Adrenal gland (tissue), 12 donors: ENCODE measurements around the gene TRIM46. TPM values are rescaled to one million over a fixed set of nuclear protein-coding genes. Genes with fewer than 3 reads are reported as not detected.
"Not testable (repeated sequence)": the region's sequence is repeated elsewhere in the genome, so short reads cannot be mapped to it uniquely, and the experiment has no call there.

Experiments used
- DNase-seq, 7 donors: peaks; one replicate each; pipeline ENCODE4 v3.0.0-alpha.2; 2019 to 2020
- H3K27ac ChIP-seq, 5 donors: fragments of 200-600 bp; sonication (generic) in 4 of 5; 1 replicate in 3 of 5; 2 replicates in 2 of 5; pipeline versions ENCODE4 v1.5.1 to v1.8.0; 2016 to 2020; ENCODE audit warnings: mild to moderate bottlenecking in 1 of 5
- H3K27me3 ChIP-seq: fragments of 200-600 bp; 2 replicates; pipeline ENCODE4 v1.8.0; 2021
- H3K36me3 ChIP-seq, 2 donors: fragments of 200-600 bp; replicated peaks in 1 of 2; 1 replicate in 1 of 2; 2 replicates in 1 of 2; pipeline versions ENCODE4 v1.5.1 to v1.8.0; 2018 to 2022
- H3K4me1 ChIP-seq, 2 donors: fragments of 200-600 bp; replicated peaks in 1 of 2; 1 replicate in 1 of 2; 2 replicates in 1 of 2; pipeline versions ENCODE4 v1.5.1 to v1.8.0; 2018 to 2021
- H3K4me3 ChIP-seq, 4 donors: fragments of 200-600 bp; sonication (generic) in 3 of 4; one replicate each; pipeline ENCODE4 v1.5.1; 2016 to 2018
- H3K9me3 ChIP-seq, 3 donors: fragments of 200-600 bp; sonication (generic) in 1 of 3; replicated peaks in 1 of 3; 1 replicate in 2 of 3; 2 replicates in 1 of 3; pipeline versions ENCODE4 v1.5.1 to v1.8.0; 2016 to 2021
- CTCF ChIP-seq, 6 experiments: fragments of 450-650 bp in 4 of 6; fragments of 200-600 bp in 2 of 6; sonication (generic) in 1 of 6; IDR thresholded peaks; 1 replicate in 5 of 6; 2 replicates in 1 of 6; pipeline versions ENCODE4 v1.5.1 to v1.8.0; 2016 to 2021; ENCODE audit warnings: antibody characterized with exemption in 6 of 6, mild to moderate bottlenecking in 2 of 6, moderate library complexity in 1 of 6
- POLR2A ChIP-seq, 2 donors: fragments of 450-650 bp; IDR thresholded peaks; one replicate each; pipeline ENCODE4 v1.6.1; 2017; ENCODE audit warnings: antibody characterized with exemption in 2 of 2, mild to moderate bottlenecking in 2 of 2, moderate library complexity in 1 of 2
- WGBS, 4 donors: extraction: QIAGEN DNeasy Blood & Tissue Kit in 2 of 4; methylation state at CpG; one replicate each; pipeline versions ENCODE4 v1.1.5 to v1.1.7; 2013 to 2017; 5-methylcytosine and 5-hydroxymethylcytosine counted together
- intact Hi-C, 2 donors: fragments of 100-400 bp; cut with DNase I; formaldehyde crosslinking; loops; one replicate each; pipeline versions ENCODE4 v1.14.1 to v1.15.0; 2022 to 2023
- polyA plus RNA-seq, 3 donors: library from polyadenylated mRNA; stranded (reverse); fragments of 200-250 nt in 2 of 3; fragments of 350-450 nt in 1 of 3; fragmentation: Illumina TruSeq in 1 of 3; extraction: RNeasy Lipid Tissue Mini Kit (QIAGEN cat#74804) in 1 of 3; gene quantifications; one replicate each; pipeline ENCODE4 v1.2.3, GENCODE V29; 2013 to 2014
- total RNA-seq, 9 donors: library from RNA; depleted of rRNA in 4 of 9; stranded (reverse); fragments of >200 nt in 4 of 9; fragments of 120-200 nt in 1 of 9; fragmentation: NEBNext Ultra II Directional in 1 of 9; extraction: Animal tissue kit (Norgen Biotek cat#: 25700) in 1 of 9; gene quantifications; one replicate each; pipeline versions ENCODE4 v1.1.0 to v1.2.4, GENCODE V29; 2013 to 2023
- donor health status: healthy with polysubstance abuse.
- donor health status: Bipolar disorder and iron deficiency.
- donor health status: DM: yes; HTN: yes; CAD: no.
- donor health status: DM: no; HTN: no; CAD: no.
- donor health status: DM: no; HTN: no; CAD: no.
- donor health status: DM: yes; HTN: yes; CAD: no.

TRIM46 gene
- total and polyA plus RNA-seq, 12 donors, result 0.19 to 5.6 (median 0.59) TPM; not detected in 2

GRCh38 chr1:155226910-155227260 is 53.2 kb downstream of the TRIM46 start:
- no peaks in the 10 kb centered on the region for H3K9me3 ChIP-seq
- H3K4me3 ChIP-seq, result peak overlapping the region in 3 of 4 donors; percentile 27 to 60 (median 36)
- no peaks in the 10 kb centered on the region for H3K36me3 ChIP-seq
- no peaks in the 10 kb centered on the region for H3K27me3 ChIP-seq
- peaks cover 24 to 31% of the 10 kb centered on the region in 2 donors for H3K4me1 ChIP-seq
- intact Hi-C loops, result no loop called here
- 0 to 2% (median 1%) methylated on average over 17 to 19 of the region's 19 CpGs for WGBS, 4 donors
- H3K27ac ChIP-seq, result peak overlapping the region; percentile 60 to 90 (median 89)
- peak; percentile 52 to 80 (median 63) for DNase-seq
- TF ChIP-seq POLR2A (IDR thresholded peaks at IDR 0.05) (no peak), CTCF (IDR thresholded peaks at IDR 0.05) (no peak)

- no peaks in the 10 kb centered on the region for H3K9me3 ChIP-seq
- intact Hi-C loops, result no loop called here
- WGBS, 4 donors, result 0 to 1% (median 0%) methylated on average over 31 to 42 of the region's 42 CpGs
- peak overlapping the region in 3 of 4 donors; percentile 27 to 60 (median 36) for H3K4me3 ChIP-seq
- no peaks in the 10 kb centered on the region for H3K27me3 ChIP-seq
- peak; percentile 97 to 100 (median 98) for DNase-seq
- H3K4me1 ChIP-seq, result peaks cover 29 to 37% of the 10 kb centered on the region in 2 donors
- H3K27ac ChIP-seq, result peak overlapping the region; percentile 60 to 90 (median 89)
- TF ChIP-seq POLR2A (IDR thresholded peaks at IDR 0.05) (peak; percentile 43 to 83), CTCF (IDR thresholded peaks at IDR 0.05) (no peak)
- no peaks in the 10 kb centered on the region for H3K36me3 ChIP-seq
These were observed 53.8 kb downstream of the TRIM46 start for GRCh38 chr1:155227261-155228095.

- Histone ChIP-seq H3K27me3 (no peaks in the 10 kb centered on the region), H3K4me3 (peak overlapping the region in 1 of 4 donors; percentile 60), H3K27ac (peak overlapping the region in 3 of 5 donors; percentile 23 to 90 (median 89)), H3K9me3 (no peaks in the 10 kb centered on the region), H3K36me3 (no peaks in the 10 kb centered on the region), H3K4me1 (peaks cover 33 to 40% of the 10 kb centered on the region in 2 donors)
- TF ChIP-seq POLR2A (IDR thresholded peaks at IDR 0.05) (no peak), CTCF (IDR thresholded peaks at IDR 0.05) (no peak)
- no peak for DNase-seq
- intact Hi-C loops, result no loop called here
- WGBS, 4 donors, result 48 to 56% (median 53%) methylated on average over 8 to 9 of the region's 9 CpGs
These were observed 54.4 kb downstream of the TRIM46 start for GRCh38 chr1:155228096-155228427.

- H3K9me3 ChIP-seq, intact Hi-C loops, H3K4me3 ChIP-seq, H3K36me3 ChIP-seq, H3K27me3 ChIP-seq, DNase-seq: not testable (repeated sequence)
- WGBS, 4 donors, result 48 to 81% (median 72%) methylated on average over 3 of the region's 3 CpGs
- Histone ChIP-seq H3K27ac (peak overlapping the region in 4 of 5 donors; percentile 40 to 86 (median 70)), H3K4me1 (peaks cover 17% of the 10 kb centered on the region in 2 donors)
These were observed 57.7 kb downstream of the TRIM46 start for GRCh38 chr1:155231302-155231701.

GRCh38 chr1:155232001-155232978 is 58.6 kb downstream of the TRIM46 start:
- Histone ChIP-seq H3K4me1 (peaks cover 11 to 12% of the 10 kb centered on the region in 2 donors), H3K36me3 (peaks cover 0 to 18% of the 10 kb centered on the region in 2 donors), H3K27ac (peak overlapping the region; percentile 6 to 86 (median 58))
- H3K4me3 ChIP-seq, H3K27me3 ChIP-seq, intact Hi-C loops, H3K9me3 ChIP-seq: not testable (repeated sequence)
- 31 to 51% (median 38%) methylated on average over 8 to 13 of the region's 13 CpGs for WGBS, 4 donors
- DNase-seq, result peak; percentile 76 to 89 (median 82)

GRCh38 chr1:155233502-155233901 is 59.9 kb downstream of the TRIM46 start:
- DNase-seq, H3K27me3 ChIP-seq, H3K4me3 ChIP-seq, H3K9me3 ChIP-seq, intact Hi-C loops, H3K27ac ChIP-seq: not testable (repeated sequence)
- peaks cover 8 to 11% of the 10 kb centered on the region in 2 donors for H3K4me1 ChIP-seq
- H3K36me3 ChIP-seq, result peaks cover 0 to 26% of the 10 kb centered on the region in 2 donors
- 75 to 100% (median 98%) methylated on average over 1 of the region's 5 CpGs for WGBS, 4 donors
